OCI-LY7 (cell line): ENCODE measurements around the gene OPRM1. TPM values are rescaled to one million over a fixed set of nuclear protein-coding genes. Genes with fewer than 3 reads are reported as not detected.

Experiments
- BruUV-seq: library from RNA; stranded (reverse); fragments of 400-500 nt; replicated peaks from 2 replicates; lab custom pipeline; 2021; lab: Mats Ljungman, UMichigan
- CTCF ChIA-PET: fragments of 300-600 bp; sonication (Branson Sonifier 250); formaldehyde crosslinking; loops from one replicate; lab custom pipeline; 2022; ENCODE audit warnings: antibody characterized with exemption; ENCODE audit not compliant: unreplicated experiment; lab: Charles Lee
- POLR2A ChIA-PET: fragments of 300-600 bp; sonication (Branson Sonifier 250); formaldehyde crosslinking; loops from one replicate; lab custom pipeline; 2022; ENCODE audit warnings: antibody characterized with exemption; lab: Charles Lee
- DNase-seq: peaks from one replicate; pipeline ENCODE4 v3.0.0-alpha.2; 2015; ENCODE audit warnings: low spot score
- H2AFZ ChIP-seq: fragments of 200-600 bp; sonication (generic), shearing (Covaris generic); 2 replicates; pipeline ENCODE4 v1.6.1; 2014; ENCODE audit warnings: mild to moderate bottlenecking, antibody characterized with exemption, low read length, moderate library complexity
- H3K27ac ChIP-seq: fragments of 200-600 bp; sonication (generic); 2 replicates; pipeline ENCODE4 v1.5.1; 2014; ENCODE audit warnings: mixed run types, low read depth, mild to moderate bottlenecking, moderate library complexity, low read length, inconsistent platforms; ENCODE audit not compliant: poor library complexity, severe bottlenecking
- H3K36me3 ChIP-seq: fragments of 200-600 bp; sonication (generic); 2 replicates; pipeline ENCODE4 v1.6.1; 2014; ENCODE audit warnings: mild to moderate bottlenecking, antibody characterized with exemption, low read length, moderate library complexity, mixed read lengths; ENCODE audit not compliant: insufficient read depth
- H3K4me1 ChIP-seq: fragments of 200-600 bp; sonication (generic); 2 replicates; pipeline ENCODE4 v1.5.1; 2014; ENCODE audit warnings: mild to moderate bottlenecking, low read length; ENCODE audit not compliant: insufficient read depth, poor library complexity, severe bottlenecking
- H3K4me2 ChIP-seq: fragments of 200-600 bp; sonication (generic); 2 replicates; pipeline ENCODE4 v1.6.1; 2014; ENCODE audit warnings: mild to moderate bottlenecking, low read length
- H3K4me3 ChIP-seq: fragments of 200-600 bp; sonication (generic); 2 replicates; pipeline ENCODE4 v1.5.1; 2014; ENCODE audit warnings: mild to moderate bottlenecking, low read depth, low read length; ENCODE audit not compliant: poor library complexity, severe bottlenecking
- H3K79me2 ChIP-seq: fragments of 200-600 bp; sonication (generic); 2 replicates; pipeline ENCODE4 v1.6.1; 2016; ENCODE audit warnings: low read depth, mild to moderate bottlenecking, low read length, moderate library complexity, mixed read lengths; ENCODE audit not compliant: insufficient read depth
- H3K9me2 ChIP-seq: fragments of 200-600 bp; sonication (generic); 2 replicates; pipeline ENCODE4 v1.6.1; 2016; ENCODE audit warnings: mild to moderate bottlenecking, low read length, mixed read lengths; ENCODE audit not compliant: insufficient read depth
- H3K9me3 ChIP-seq: fragments of 200-600 bp; sonication (generic); 2 replicates; pipeline ENCODE4 v1.6.1; 2014; ENCODE audit warnings: mild to moderate bottlenecking, mixed run types, low read length, mixed read lengths
- H4K20me1 ChIP-seq: fragments of 200-600 bp; sonication (generic); 2 replicates; pipeline ENCODE4 v1.6.1; 2014; ENCODE audit warnings: mild to moderate bottlenecking, antibody characterized with exemption, low read length, moderate library complexity, mixed read lengths; ENCODE audit not compliant: insufficient read depth
- CTCF ChIP-seq: fragments of 200-600 bp; sonication (generic); conservative IDR thresholded peaks from 2 replicates; pipeline ENCODE4 v1.5.1; 2014; ENCODE audit warnings: mild to moderate bottlenecking, antibody characterized with exemption, low read length, moderate library complexity, mixed read lengths
- EZH2phosphoT487 ChIP-seq: fragments of 200-600 bp; sonication (generic); IDR thresholded peaks from 2 replicates; pipeline ENCODE4 v1.6.1; 2018; ENCODE audit warnings: low read depth, borderline replicate concordance, mild to moderate bottlenecking, mixed run types, antibody characterized with exemption, low read length, moderate library complexity, mixed read lengths
- intact Hi-C: fragments of 100-400 bp; cut with micrococcal nuclease; formaldehyde crosslinking; loops from one replicate; pipeline ENCODE4 v1.10.0; 2022; ENCODE audit not compliant: unreplicated experiment
- total RNA-seq, 2 experiments: library from RNA; depleted of rRNA in 1 of 2; stranded (reverse); fragments of >200 nt in 1 of 2; shearing (Covaris generic) in 1 of 2; gene quantifications; 2 replicates each; pipeline ENCODE4 v1.2.3, GENCODE V29; 2014 to 2022

Gene OPRM1
- total RNA-seq, 2 experiments from 2014 or later = not detected

- TF ChIP-seq CTCF = no peak
- no peak for TF ChIP-seq EZH2phosphoT487
- Histone ChIP-seq H3K9me3 (no peaks in the 10 kb centered on the region), H3K4me3 (no peak overlapping the region), H3K27ac (no peak overlapping the region), H4K20me1 (no peaks in the 10 kb centered on the region), H3K9me2 (no peaks in the 10 kb centered on the region), H2AFZ (no peak overlapping the region), H3K4me2 (no peak overlapping the region), H3K79me2 (no peaks in the 10 kb centered on the region), H3K4me1 (no peaks in the 10 kb centered on the region), H3K36me3 (no peaks in the 10 kb centered on the region)
- ChIA-PET POLR2A (interaction anchor here (0.6 kb wide), 1 partner anchor 11 kb away, joined by 3 read pairs; no protein-coding TSS in a partner anchor), CTCF (no interaction called here)
- no TSS peak for BruUV-seq
- intact Hi-C loops = no loop called here
- no peak for DNase-seq
Measured at GRCh38 chr6:154226461-154226860, 187.4 kb downstream of the OPRM1 start.

GRCh38 chr6:154227862-154228520 lies 189.0 kb downstream of the OPRM1 start:
- Histone ChIP-seq H4K20me1 (no peaks in the 10 kb centered on the region), H3K27ac (no peak overlapping the region), H3K4me1 (no peaks in the 10 kb centered on the region), H2AFZ (no peak overlapping the region), H3K79me2 (no peaks in the 10 kb centered on the region), H3K4me2 (no peak overlapping the region), H3K36me3 (no peaks in the 10 kb centered on the region), H3K9me3 (no peaks in the 10 kb centered on the region), H3K4me3 (no peak overlapping the region), H3K9me2 (no peaks in the 10 kb centered on the region)
- no TSS peak for BruUV-seq
- intact Hi-C loops = no loop called here
- DNase-seq = no peak
- CTCF ChIA-PET = no interaction called here
- POLR2A ChIA-PET = interaction anchor here (0.8 kb wide), 1 partner anchor 143 kb away, joined by 3 read pairs; no protein-coding TSS in a partner anchor
- TF ChIP-seq EZH2phosphoT487 (no peak), CTCF (no peak)

GRCh38 chr6:154228521-154228905 lies 189.5 kb downstream of the OPRM1 start:
- H3K36me3 ChIP-seq = no peaks in the 10 kb centered on the region
- no peak for DNase-seq
- no TSS peak for BruUV-seq
- POLR2A ChIA-PET = no interaction called here
- H2AFZ ChIP-seq = no peak overlapping the region
- H3K27ac ChIP-seq = no peak overlapping the region
- TF ChIP-seq CTCF = no peak
- no peak for TF ChIP-seq EZH2phosphoT487
- H3K4me1 ChIP-seq = no peaks in the 10 kb centered on the region
- intact Hi-C loops = no loop called here
- H3K9me2 ChIP-seq = no peaks in the 10 kb centered on the region
- no peaks in the 10 kb centered on the region for H3K79me2 ChIP-seq
- H4K20me1 ChIP-seq = no peaks in the 10 kb centered on the region
- H3K9me3 ChIP-seq = no peaks in the 10 kb centered on the region
- no peak overlapping the region for H3K4me2 ChIP-seq
- CTCF ChIA-PET = no interaction called here
- no peak overlapping the region for H3K4me3 ChIP-seq
